OCI-LY3 (cell line): Measurements from ENCODE around the gene RHOC.
"Not testable (repeated sequence)": the region's sequence is repeated elsewhere in the genome, so short reads cannot be mapped to it uniquely, and the experiment has no call there.

Source experiments
- EZH2phosphoT487 ChIP-seq: fragments of 200-600 bp; shearing (Covaris generic); IDR thresholded peaks from 2 replicates; pipeline ENCODE4 v1.6.1; 2018; ENCODE audit warnings: antibody characterized with exemption, mixed run types, low read depth
- TF ChIP-seq, protein P1 (sequence below): fragments of 200-600, 300-600 bp; sonication (generic); IDR thresholded peaks from 2 replicates; pipeline ENCODE4 v1.5.1; 2014; ENCODE audit warnings: antibody characterized with exemption, low read length, low read depth

GRCh38 chr1:112721294-112721693 lies 14.4 kb upstream of the RHOC start:
- TF ChIP-seq, protein P1, sequence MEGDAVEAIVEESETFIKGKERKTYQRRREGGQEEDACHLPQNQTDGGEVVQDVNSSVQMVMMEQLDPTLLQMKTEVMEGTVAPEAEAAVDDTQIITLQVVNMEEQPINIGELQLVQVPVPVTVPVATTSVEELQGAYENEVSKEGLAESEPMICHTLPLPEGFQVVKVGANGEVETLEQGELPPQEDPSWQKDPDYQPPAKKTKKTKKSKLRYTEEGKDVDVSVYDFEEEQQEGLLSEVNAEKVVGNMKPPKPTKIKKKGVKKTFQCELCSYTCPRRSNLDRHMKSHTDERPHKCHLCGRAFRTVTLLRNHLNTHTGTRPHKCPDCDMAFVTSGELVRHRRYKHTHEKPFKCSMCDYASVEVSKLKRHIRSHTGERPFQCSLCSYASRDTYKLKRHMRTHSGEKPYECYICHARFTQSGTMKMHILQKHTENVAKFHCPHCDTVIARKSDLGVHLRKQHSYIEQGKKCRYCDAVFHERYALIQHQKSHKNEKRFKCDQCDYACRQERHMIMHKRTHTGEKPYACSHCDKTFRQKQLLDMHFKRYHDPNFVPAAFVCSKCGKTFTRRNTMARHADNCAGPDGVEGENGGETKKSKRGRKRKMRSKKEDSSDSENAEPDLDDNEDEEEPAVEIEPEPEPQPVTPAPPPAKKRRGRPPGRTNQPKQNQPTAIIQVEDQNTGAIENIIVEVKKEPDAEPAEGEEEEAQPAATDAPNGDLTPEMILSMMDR = not testable (repeated sequence)
- TF ChIP-seq EZH2phosphoT487 = not testable (repeated sequence)
